ENCODE data around the gene PARVA.

PARVA gene

DNA sequence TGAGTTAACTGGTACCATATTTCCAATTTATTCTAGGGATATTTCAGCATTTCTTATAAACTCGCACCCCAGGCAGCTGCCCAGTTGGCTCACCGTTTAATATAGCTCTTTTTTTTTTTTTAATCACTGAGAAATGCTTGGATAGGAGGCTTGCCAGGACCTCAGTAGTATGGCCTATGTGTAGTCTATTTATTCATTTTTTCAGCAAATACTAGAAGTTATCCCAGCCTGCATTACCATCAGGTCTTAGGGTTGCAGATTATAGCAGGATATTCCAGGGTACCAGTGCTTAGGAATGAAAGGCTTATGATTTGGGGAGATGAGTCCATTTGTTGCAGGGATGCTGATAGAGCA lies 26.6 kb downstream of the PARVA start:
- no peak for DNase-seq (ENCODE audit: low read depth)

DNA sequence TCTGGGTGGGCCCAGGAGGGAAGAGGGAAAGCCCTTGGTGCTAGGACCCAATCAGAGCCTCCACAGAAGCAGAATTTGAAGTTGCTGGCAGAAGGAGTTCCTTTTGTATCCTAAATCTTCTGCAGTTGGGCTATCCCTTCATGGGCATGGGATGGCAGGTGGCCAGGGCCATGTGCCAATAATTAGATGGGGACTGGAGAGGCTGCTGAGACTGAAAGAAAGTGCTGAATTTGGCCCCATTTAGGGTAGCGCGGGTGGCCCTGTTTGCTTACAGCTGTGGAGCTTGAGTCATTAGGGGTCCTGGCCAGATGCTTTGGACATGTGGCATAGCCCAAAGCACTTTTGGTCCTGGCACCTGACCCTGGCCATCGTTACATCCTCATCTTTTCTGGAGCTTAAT lies 27.1 kb downstream of the PARVA start:
- DNase-seq (ENCODE audit: low read depth): no peak

DNA sequence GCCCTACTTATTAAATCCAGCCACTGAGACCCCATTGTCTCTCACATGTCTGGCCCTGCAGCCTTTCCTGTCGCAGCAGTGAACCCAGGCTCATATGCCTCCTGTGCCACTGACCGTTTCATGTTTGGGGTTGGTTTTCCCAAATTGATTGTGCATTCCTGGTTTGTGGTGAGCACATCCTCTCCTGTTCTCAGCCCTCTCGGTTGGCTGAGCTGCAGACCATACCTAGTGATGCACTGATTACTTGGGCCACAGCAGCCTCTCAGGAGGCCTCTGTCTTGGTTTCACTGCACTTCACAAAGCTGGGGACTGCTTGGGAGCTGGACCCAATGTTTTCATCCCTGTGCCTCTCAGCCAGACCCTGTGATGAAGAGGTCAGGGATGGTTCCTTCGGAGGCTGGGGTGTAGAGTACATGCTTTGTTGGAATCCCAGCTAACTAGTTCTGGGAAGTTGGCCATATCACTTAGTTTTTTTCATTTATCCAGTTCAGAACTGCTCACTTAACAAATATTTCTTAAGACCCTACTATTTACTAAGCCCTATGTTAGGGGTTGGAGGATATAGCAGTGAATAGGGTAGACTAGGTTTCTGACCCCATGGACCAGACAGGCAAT lies 30.9 kb downstream of the PARVA start:
- DNase-seq (ENCODE audit: low read depth): peak; percentile 50

GRCh38 chr11:12409621-12410005 lies 32.2 kb downstream of the PARVA start:
- DNase-seq (ENCODE audit: low read depth): peak; percentile 74

DNA sequence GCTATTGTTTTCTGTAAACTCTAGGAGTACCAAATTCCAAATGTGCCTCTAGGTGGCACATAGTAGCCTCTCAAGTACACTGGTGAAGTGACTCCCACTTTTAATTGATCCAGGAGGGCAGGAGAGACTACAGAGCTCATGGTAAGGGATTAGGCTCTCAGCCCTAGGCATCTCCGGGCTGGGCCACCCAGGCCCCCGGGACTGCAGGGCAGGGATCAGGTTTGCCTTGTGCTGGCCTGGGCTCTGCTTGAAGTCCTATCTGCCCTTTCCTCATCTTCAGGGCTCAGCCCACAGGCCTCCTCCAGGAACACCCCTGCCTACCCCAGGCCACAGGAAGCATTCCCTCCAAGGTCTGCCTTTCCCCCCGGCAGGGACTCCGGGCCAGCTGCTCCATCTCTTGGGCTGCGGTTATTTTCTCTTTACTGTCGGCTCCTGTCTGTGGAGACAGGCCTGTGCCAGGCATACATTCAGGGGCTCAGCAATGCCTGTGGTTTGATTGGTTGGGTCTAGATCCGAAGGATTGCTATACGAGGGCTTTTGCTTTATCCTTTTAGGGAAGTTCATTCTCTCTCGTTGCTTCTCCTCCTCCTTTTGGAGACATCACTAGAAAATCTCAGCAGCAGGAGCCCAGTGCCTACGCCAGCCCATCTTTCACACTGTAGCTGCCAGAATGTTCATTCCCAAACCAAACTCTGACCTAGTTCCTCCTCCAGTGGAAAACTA lies 32.8 kb downstream of the PARVA start:
- peak; percentile 44 for DNase-seq (ENCODE audit: low read depth)

DNA sequence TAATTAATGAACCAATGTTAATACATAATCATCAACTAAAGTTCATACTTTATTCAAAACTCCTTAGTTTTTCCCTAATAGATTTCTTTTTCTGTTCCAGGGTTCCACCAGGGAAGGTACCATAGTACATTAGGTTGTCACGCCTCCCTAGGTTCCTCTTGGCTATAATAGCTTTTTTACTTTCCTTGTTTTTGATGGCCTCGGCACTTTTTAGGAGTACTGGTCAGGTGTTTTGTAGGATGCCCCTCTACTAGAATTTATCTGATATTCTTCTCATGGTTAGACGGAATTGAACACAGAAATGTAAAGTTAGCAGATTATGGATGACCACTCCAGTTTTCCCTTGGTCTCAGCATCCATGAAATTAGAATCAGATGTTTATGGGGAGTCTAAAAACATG lies 34.0 kb downstream of the PARVA start:
- no peak for DNase-seq (ENCODE audit: low read depth)

- DNase-seq (ENCODE audit: low read depth): peak; percentile 99
These were observed 34.7 kb downstream of the PARVA start for GRCh38 chr11:12411806-12412727.

- peak; percentile 70 for DNase-seq (ENCODE audit: low read depth)
These were observed 36.0 kb downstream of the PARVA start for GRCh38 chr11:12413141-12414052.

- no peak for DNase-seq (ENCODE audit: low read depth)
These were observed 37.2 kb downstream of the PARVA start for GRCh38 chr11:12414611-12415010.

DNA sequence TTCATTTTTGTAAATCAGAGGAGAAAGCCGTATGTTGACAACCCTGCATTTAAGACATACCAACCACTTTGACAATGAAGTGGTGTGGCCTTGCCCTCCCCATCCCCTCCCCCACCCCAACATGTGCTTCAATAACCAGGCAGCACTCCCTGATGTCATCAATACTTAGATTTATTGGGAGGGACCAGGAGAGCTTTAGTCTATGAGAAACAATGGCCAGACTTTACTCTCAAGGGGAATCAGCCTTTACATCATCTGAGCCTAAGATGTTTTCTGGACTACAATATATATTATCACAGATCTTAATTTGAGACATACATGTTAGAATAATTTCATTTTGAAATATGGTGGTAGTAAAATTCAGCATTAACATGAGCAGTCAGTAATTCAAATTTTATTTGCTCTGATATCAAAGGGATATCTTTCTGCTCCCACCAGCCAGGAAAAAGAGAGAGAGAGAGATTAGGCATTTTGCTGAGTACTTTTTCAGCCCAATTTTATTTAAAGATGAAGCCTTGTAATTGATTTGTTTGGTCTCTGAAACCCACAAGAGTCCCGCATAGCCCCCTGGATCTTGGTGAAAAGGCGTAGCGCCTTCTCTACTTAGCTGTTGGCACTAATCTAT lies 38.1 kb downstream of the PARVA start:
- DNase-seq (ENCODE audit: low read depth): no peak

DNA sequence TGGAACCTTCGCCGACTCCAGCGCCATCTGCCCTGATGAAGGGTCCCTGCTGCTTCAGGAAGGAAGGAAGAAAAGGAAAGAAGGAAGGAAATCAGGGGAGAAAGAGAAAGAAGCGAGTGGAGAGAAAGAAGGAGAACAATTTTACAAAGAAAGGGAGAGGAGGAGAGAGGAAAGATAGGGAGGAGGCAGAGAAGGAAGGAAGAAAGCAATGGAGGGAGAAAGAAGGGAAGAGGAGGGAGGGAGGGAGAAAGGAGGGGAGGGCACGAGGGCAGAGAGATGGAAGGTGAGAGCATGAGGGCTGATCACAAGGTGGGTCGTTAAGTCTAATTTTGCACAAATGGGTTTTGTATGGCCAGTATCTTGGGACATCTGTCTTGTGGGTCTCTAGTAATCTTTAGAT lies 39.2 kb downstream of the PARVA start:
- no peak for DNase-seq (ENCODE audit: low read depth)

- peak; percentile 97 for DNase-seq (ENCODE audit: low read depth)
These were observed 40.6 kb downstream of the PARVA start for GRCh38 chr11:12417691-12418611.

DNA sequence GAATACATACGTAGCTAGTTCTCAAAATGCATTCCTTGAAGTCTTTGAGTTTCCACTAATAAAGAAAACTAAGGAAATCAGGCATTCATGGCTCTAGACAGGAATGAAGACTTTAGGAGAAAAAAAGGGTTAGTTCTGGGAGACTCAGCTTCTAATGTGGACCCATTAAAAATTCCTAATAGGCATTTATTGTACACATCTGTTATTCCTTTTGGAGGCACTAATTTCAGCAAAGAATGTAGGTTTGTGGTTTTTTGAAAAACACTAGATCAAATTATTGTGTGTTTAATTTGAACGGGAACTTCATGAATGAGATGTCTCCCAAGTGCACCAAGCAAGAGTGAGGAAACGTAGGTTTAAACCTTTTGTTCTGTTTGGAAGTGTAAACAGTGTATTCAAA lies 42.7 kb downstream of the PARVA start:
- DNase-seq (ENCODE audit: low read depth): peak; percentile 71

- no peak for DNase-seq (ENCODE audit: low read depth)
These were observed 43.3 kb downstream of the PARVA start for GRCh38 chr11:12420706-12421105.

GRCh38 chr11:12421386-12421785 lies 44.0 kb downstream of the PARVA start:
- DNase-seq (ENCODE audit: low read depth): no peak

GRCh38 chr11:12426176-12426575 lies 48.8 kb downstream of the PARVA start:
- DNase-seq (ENCODE audit: low read depth): no peak

GRCh38 chr11:12429155-12429554 lies 51.8 kb downstream of the PARVA start:
- no peak for DNase-seq (ENCODE audit: low read depth)

DNA sequence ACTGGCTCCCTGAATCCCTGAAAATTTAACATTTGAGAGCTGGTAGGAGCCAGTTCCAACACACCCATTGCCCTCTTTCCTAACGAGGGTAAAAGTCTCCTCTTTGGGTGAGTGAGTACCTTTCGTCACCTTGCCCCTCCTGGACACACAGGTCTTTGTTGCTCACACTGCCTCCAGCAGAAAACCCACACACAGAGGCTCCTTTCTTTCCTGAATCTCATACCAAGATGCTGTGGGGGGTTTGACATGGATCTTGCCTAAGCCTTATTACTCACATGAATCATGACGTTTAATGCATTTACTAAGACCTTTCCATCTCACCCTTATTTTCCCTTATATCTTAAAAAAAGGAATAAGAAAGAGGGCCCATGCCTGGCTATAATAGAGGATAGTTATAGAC lies 53.0 kb downstream of the PARVA start:
- peak; percentile 70 for DNase-seq (ENCODE audit: low read depth)

DNA sequence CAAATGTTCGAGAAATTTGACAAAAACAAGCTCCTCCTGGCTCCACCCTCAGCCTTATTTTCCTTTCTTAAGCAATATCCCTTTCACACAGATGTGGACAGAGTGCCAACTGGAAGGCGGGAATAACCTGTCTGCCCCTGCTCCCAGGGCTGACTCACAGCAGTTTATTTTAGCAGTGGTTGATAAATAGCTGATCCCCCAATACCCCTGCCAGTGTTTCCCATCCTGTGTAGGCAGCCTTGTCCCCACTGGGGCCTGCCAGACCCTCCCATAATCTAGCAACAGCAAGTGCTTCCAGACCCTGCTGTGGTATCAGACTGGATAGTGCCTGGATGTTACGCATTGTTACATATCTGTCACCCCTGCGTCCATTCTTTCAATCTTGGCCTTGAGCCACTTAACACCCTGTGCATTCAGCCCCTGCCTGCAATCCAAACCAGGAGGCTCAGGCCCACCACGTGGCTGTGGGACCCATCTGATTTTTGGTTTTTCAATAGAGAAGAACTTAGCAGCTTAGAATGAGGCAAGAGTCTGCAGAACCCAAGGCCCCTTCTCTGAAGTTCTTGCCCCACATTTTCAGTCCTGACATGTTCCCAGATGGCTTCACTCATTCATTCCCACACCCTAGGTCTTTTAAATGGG lies 53.7 kb downstream of the PARVA start:
- peak; percentile 84 for DNase-seq (ENCODE audit: low read depth)

- DNase-seq (ENCODE audit: low read depth): no peak
These were observed 55.1 kb downstream of the PARVA start for GRCh38 chr11:12432507-12432906.
